Stimulated activated memory B cell treated with anti-CD40 and anti-IgM and Interleukin-4, amounts not matched to agents 10 μg/mL and 1 μg/mL and 100 μg/mL, for 72 hours (primary cell): ENCODE measurements around the gene TBC1D3.
"Not testable (repeated sequence)": the region's sequence is repeated elsewhere in the genome, so short reads cannot be mapped to it uniquely, and the experiment has no call there.

ENCODE experiments used
- ATAC-seq: fragments of 150-1000 bp; cut with Tn5 transposase; 2 replicates; pipeline ENCODE4 v1.10.0; 2021
- H3K27ac Mint-ChIP-seq: one replicate; pipeline ENCODE4 v1.8.0; 2022; ENCODE audit warnings: mild to moderate bottlenecking, mixed read lengths
- H3K27me3 Mint-ChIP-seq: one replicate; pipeline ENCODE4 v1.8.0; 2022; ENCODE audit warnings: mixed read lengths
- H3K36me3 Mint-ChIP-seq: one replicate; pipeline ENCODE4 v1.8.0; 2022; ENCODE audit warnings: mixed read lengths
- H3K4me1 Mint-ChIP-seq: one replicate; pipeline ENCODE4 v1.8.0; 2022; ENCODE audit warnings: mixed read lengths
- H3K4me3 Mint-ChIP-seq: one replicate; pipeline ENCODE4 v1.8.0; 2022; ENCODE audit warnings: mild to moderate bottlenecking, moderate library complexity, mixed read lengths
- H3K9me3 Mint-ChIP-seq: one replicate; pipeline ENCODE4 v1.8.0; 2022; ENCODE audit warnings: mixed read lengths

The TBC1D3 gene

DNA sequence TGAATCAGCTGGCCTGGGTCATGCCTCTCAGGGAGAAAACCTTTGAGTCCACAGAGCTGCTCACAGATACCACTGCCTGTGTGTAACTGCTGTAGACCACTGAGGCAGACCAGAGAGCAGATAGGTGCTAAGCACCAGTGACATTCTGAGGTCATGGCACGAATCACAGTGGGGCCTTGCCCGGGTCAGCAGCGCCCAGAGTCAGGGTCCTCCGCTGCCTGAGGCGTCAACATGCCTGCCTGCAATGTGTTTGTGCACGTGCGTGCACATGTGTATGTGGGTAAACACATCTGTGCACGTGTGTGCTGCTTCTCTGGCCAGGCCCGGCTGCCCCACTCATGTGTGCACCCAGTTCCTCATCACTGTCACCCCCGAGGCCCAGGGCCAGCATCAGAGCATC is at the start of gene TBC1D3:
TBC1D3 (minus strand) TSS at position 101 of the 400 bp plus-strand sequence. CDS start 1,526 bp downstream, outside the sequence.
- not testable (repeated sequence) for H3K9me3 Mint-ChIP-seq, H3K36me3 Mint-ChIP-seq, H3K27me3 Mint-ChIP-seq, H3K4me1 Mint-ChIP-seq, H3K4me3 Mint-ChIP-seq, H3K27ac Mint-ChIP-seq, ATAC-seq

DNA sequence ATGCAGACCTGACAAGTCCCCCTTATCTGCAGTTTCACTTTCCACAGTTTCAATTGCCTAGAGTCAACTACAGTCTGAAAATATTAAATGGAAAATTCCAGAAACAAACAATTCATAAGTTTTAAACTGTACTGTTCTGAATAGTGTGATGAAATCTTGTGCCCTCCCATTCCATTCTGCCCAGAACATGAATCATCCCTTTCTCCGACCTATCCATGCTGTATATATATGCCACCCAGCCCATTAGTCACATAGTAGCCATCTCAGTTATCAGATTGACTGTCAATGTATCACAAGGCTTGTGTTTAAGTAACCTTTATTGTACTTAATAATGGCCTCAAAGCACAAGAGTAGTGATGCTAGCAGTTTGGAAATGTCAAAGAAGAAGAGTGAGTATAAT is 40.4 kb upstream of the TBC1D3 start:
- H3K4me3 Mint-ChIP-seq, H3K4me1 Mint-ChIP-seq, H3K36me3 Mint-ChIP-seq, H3K27me3 Mint-ChIP-seq, ATAC-seq, H3K27ac Mint-ChIP-seq, H3K9me3 Mint-ChIP-seq: not testable (repeated sequence)

DNA sequence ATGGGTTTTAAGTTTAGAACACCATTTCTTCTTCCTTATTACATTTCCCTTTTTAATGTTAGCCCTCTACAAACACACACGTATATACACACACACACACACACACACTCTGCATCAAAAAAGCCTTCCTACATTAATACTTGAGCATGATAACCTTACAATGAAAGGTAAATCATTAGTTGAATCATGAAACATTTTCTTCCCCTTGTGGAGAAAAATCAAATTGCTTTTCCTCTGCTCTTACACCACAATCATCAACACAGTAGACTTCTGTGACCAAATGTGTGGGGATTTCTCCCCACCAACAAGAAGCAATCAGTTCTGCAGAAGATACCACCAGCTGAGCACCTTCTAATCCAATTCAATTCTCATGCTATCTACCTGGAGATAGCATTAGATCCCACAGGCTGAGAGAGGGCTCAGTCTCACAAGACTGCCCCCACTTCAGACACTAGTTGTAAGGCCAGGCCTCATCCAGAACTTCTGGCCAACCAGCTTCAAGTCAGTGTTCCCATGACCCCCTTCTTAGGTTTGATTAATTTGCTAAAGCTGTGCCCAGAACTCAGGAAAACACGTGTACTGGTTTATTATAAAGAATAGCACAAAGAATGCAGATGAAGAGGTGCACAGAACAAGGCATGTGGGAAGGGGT is 33.6 kb upstream of the TBC1D3 start:
- not testable (repeated sequence) for H3K4me3 Mint-ChIP-seq, ATAC-seq, H3K27ac Mint-ChIP-seq, H3K4me1 Mint-ChIP-seq, H3K36me3 Mint-ChIP-seq, H3K27me3 Mint-ChIP-seq, H3K9me3 Mint-ChIP-seq

DNA sequence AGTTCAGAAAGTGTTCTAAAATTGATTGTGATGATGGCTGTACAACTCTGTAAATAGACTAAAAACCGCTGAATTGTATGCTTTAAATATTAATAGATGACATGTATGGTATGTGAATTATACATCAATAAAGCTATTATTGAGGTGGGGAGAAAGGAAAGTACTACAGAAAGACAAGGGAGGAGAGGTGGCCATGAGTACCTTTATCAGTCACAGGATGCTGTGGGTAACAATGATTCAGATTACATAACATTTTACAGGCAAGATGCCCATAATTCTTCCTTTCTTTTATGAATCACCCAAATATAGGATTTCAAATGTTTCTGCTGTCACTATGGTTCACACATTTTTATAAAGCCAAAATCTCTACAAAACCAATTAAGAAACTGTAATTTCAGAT is 28.5 kb upstream of the TBC1D3 start:
- not testable (repeated sequence) for ATAC-seq, H3K9me3 Mint-ChIP-seq, H3K4me1 Mint-ChIP-seq, H3K36me3 Mint-ChIP-seq, H3K27me3 Mint-ChIP-seq, H3K27ac Mint-ChIP-seq, H3K4me3 Mint-ChIP-seq

DNA sequence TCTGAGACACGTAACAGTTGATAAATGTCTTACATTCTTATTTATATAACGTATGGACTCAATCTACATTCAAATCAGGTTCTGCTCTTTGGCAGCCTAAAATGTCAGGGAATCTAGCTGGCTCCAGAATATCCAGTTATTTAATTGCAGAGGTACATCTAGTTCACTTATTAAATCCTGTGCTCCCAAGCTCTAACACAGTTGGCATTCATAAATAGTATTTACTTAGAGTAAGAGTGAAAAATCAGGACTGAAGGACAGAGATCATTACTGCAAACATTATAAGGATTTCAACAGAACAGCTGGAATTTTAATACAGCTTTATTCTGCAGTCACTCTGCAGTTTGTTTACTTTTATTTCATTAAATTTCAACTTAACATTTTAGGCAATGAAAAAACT is 7.9 kb upstream of the TBC1D3 start:
- not testable (repeated sequence) for H3K4me1 Mint-ChIP-seq, ATAC-seq, H3K36me3 Mint-ChIP-seq, H3K4me3 Mint-ChIP-seq, H3K27ac Mint-ChIP-seq, H3K27me3 Mint-ChIP-seq, H3K9me3 Mint-ChIP-seq

DNA sequence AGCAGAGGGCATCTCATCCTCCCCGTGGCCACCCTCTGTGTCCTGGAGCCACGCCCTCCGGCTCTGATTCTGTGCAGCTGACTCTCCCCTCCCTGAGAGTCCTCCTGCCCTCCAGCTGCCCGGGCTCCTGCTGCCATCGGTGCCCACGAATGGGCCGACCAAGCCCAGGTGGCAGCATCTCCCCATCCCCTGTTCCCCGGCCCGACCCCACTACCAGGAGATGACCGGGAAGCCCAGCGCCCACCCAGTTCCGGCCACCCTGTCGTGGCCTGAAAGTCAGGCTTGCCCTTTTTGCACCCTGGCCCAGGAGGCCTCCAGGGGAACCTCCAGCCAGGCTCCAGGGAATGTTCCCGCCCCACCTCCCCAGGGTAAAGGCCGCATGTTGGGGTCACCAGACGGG is 57.5 kb downstream of the TBC1D3 start:
- not testable (repeated sequence) for H3K9me3 Mint-ChIP-seq, ATAC-seq, H3K4me1 Mint-ChIP-seq, H3K27me3 Mint-ChIP-seq, H3K27ac Mint-ChIP-seq, H3K36me3 Mint-ChIP-seq, H3K4me3 Mint-ChIP-seq
